Measurements from ENCODE around the gene CLIP1.
"Not testable (repeated sequence)": the region's sequence is repeated elsewhere in the genome, so short reads cannot be mapped to it uniquely, and the experiment has no call there.

CLIP1 gene

GRCh38 chr12:122366685-122367475 is 55.6 kb downstream of the CLIP1 start:
- no peaks in the 10 kb centered on the region for H3K9me3 Mint-ChIP-seq
- peaks cover 20 to 31% of the 10 kb centered on the region in 2 donors for H3K36me3 Mint-ChIP-seq
- ATAC-seq (replicated peaks) (no peak), DNase-seq (no peak)
- H3K4me1 Mint-ChIP-seq = peaks cover 6 to 14% of the 10 kb centered on the region in 2 donors
- H3K4me3 Mint-ChIP-seq = no peak overlapping the region
- H3K27me3 Mint-ChIP-seq = no peaks in the 10 kb centered on the region
- no peak overlapping the region for H3K27ac Mint-ChIP-seq

GRCh38 chr12:122365226-122365625 is 57.2 kb downstream of the CLIP1 start:
- H3K27me3 Mint-ChIP-seq, H3K27ac Mint-ChIP-seq: not testable (repeated sequence)
- peaks cover 21 to 34% of the 10 kb centered on the region in 2 donors for H3K36me3 Mint-ChIP-seq

GRCh38 chr12:122363782-122364181 is 58.7 kb downstream of the CLIP1 start:
- ATAC-seq (replicated peaks) = no peak
- Mint-ChIP-seq H3K27ac (no peak overlapping the region), H3K36me3 (peaks cover 17 to 23% of the 10 kb centered on the region in 2 donors), H3K27me3 (no peaks in the 10 kb centered on the region), H3K9me3 (no peaks in the 10 kb centered on the region), H3K4me1 (peaks cover 0 to 1% of the 10 kb centered on the region in 2 donors), H3K4me3 (no peak overlapping the region)
- no peak for DNase-seq

More at GRCh38 chr12:122365226-122365625, 57.2 kb downstream of the CLIP1 start:
- not testable (repeated sequence) for H3K9me3 Mint-ChIP-seq; ATAC-seq (replicated peaks); H3K4me1 Mint-ChIP-seq; H3K4me3 Mint-ChIP-seq; DNase-seq

- H3K4me3 Mint-ChIP-seq = no peak overlapping the region
Measured at GRCh38 chr12:122362755-122363154, 59.7 kb downstream of the CLIP1 start.

GRCh38 chr12:122358403-122358802 is 64.1 kb downstream of the CLIP1 start:
- DNase-seq; H3K27me3 Mint-ChIP-seq; H3K4me1 Mint-ChIP-seq; H3K4me3 Mint-ChIP-seq; H3K27ac Mint-ChIP-seq; ATAC-seq (replicated peaks); H3K9me3 Mint-ChIP-seq: not testable (repeated sequence)
- H3K36me3 Mint-ChIP-seq = peaks cover 23 to 35% of the 10 kb centered on the region in 2 donors

More at GRCh38 chr12:122362755-122363154, 59.7 kb downstream of the CLIP1 start:
- Mint-ChIP-seq H3K27me3 (no peaks in the 10 kb centered on the region), H3K4me1 (peaks cover 0 to 1% of the 10 kb centered on the region in 2 donors), H3K27ac (no peak overlapping the region), H3K9me3 (no peaks in the 10 kb centered on the region), H3K36me3 (peaks cover 17 to 23% of the 10 kb centered on the region in 2 donors)
- no peak for ATAC-seq (replicated peaks)
- no peak for DNase-seq

GRCh38 chr12:122357536-122357935 is 64.9 kb downstream of the CLIP1 start:
- not testable (repeated sequence) for DNase-seq; H3K4me3 Mint-ChIP-seq; H3K9me3 Mint-ChIP-seq; H3K27ac Mint-ChIP-seq; H3K27me3 Mint-ChIP-seq; H3K4me1 Mint-ChIP-seq; ATAC-seq (replicated peaks)
- H3K36me3 Mint-ChIP-seq = peaks cover 27 to 41% of the 10 kb centered on the region in 2 donors

- H3K27me3 Mint-ChIP-seq; H3K27ac Mint-ChIP-seq; H3K9me3 Mint-ChIP-seq; ATAC-seq (replicated peaks); DNase-seq; H3K4me1 Mint-ChIP-seq; H3K4me3 Mint-ChIP-seq: not testable (repeated sequence)
- H3K36me3 Mint-ChIP-seq = peaks cover 32 to 44% of the 10 kb centered on the region in 2 donors
Measured at GRCh38 chr12:122356991-122357390, 65.5 kb downstream of the CLIP1 start.

GRCh38 chr12:122356192-122356635 is 66.3 kb downstream of the CLIP1 start:
- peaks cover 32 to 42% of the 10 kb centered on the region in 2 donors for H3K36me3 Mint-ChIP-seq
- H3K4me1 Mint-ChIP-seq = peaks cover 0 to 7% of the 10 kb centered on the region in 2 donors

GRCh38 chr12:122355706-122356105 is 66.8 kb downstream of the CLIP1 start:
- DNase-seq (no peak), ATAC-seq (replicated peaks) (no peak)
- Mint-ChIP-seq H3K4me3 (no peak overlapping the region), H3K9me3 (no peaks in the 10 kb centered on the region), H3K36me3 (peaks cover 31 to 41% of the 10 kb centered on the region in 2 donors), H3K27me3 (no peaks in the 10 kb centered on the region), H3K4me1 (peaks cover 0 to 7% of the 10 kb centered on the region in 2 donors), H3K27ac (no peak overlapping the region)

More at GRCh38 chr12:122356192-122356635, 66.3 kb downstream of the CLIP1 start:
- Mint-ChIP-seq H3K4me3 (no peak overlapping the region), H3K27me3 (no peaks in the 10 kb centered on the region), H3K27ac (no peak overlapping the region), H3K9me3 (no peaks in the 10 kb centered on the region)
- peak; percentile 21 for DNase-seq
- peak; percentile 81 to 93 for ATAC-seq (replicated peaks)

GRCh38 chr12:122354958-122355641 is 67.4 kb downstream of the CLIP1 start:
- H3K36me3 Mint-ChIP-seq = peaks cover 35 to 43% of the 10 kb centered on the region in 2 donors
- no peaks in the 10 kb centered on the region for H3K27me3 Mint-ChIP-seq
- H3K4me3 Mint-ChIP-seq = no peak overlapping the region
- H3K9me3 Mint-ChIP-seq = no peaks in the 10 kb centered on the region
- DNase-seq (no peak), ATAC-seq (replicated peaks) (no peak)
- no peak overlapping the region for H3K27ac Mint-ChIP-seq
- H3K4me1 Mint-ChIP-seq = peaks cover 0 to 7% of the 10 kb centered on the region in 2 donors

GRCh38 chr12:122352394-122352793 is 70.1 kb downstream of the CLIP1 start:
- Mint-ChIP-seq H3K27ac (no peak overlapping the region), H3K27me3 (no peaks in the 10 kb centered on the region), H3K4me1 (peaks cover 0 to 7% of the 10 kb centered on the region in 2 donors), H3K36me3 (peaks cover 39 to 49% of the 10 kb centered on the region in 2 donors), H3K4me3 (no peak overlapping the region), H3K9me3 (no peaks in the 10 kb centered on the region)
- no peak for DNase-seq
- no peak for ATAC-seq (replicated peaks)

- H3K27me3 Mint-ChIP-seq = no peaks in the 10 kb centered on the region
- H3K4me1 Mint-ChIP-seq = no peaks in the 10 kb centered on the region
- H3K4me3 Mint-ChIP-seq = no peak overlapping the region
- peaks cover 34 to 38% of the 10 kb centered on the region in 2 donors for H3K36me3 Mint-ChIP-seq
- H3K27ac Mint-ChIP-seq = peak overlapping the region; percentile 37
- ATAC-seq (replicated peaks) = no peak
- no peaks in the 10 kb centered on the region for H3K9me3 Mint-ChIP-seq
- no peak for DNase-seq
Measured at GRCh38 chr12:122350141-122350848, 72.2 kb downstream of the CLIP1 start.

- no peak for DNase-seq
- H3K9me3 Mint-ChIP-seq = no peaks in the 10 kb centered on the region
Measured at GRCh38 chr12:122349078-122349477, 73.4 kb downstream of the CLIP1 start.

GRCh38 chr12:122348505-122348904 is 74.0 kb downstream of the CLIP1 start:
- no peaks in the 10 kb centered on the region for H3K27me3 Mint-ChIP-seq

More at GRCh38 chr12:122349078-122349477, 73.4 kb downstream of the CLIP1 start:
- no peak overlapping the region for H3K4me3 Mint-ChIP-seq
- no peaks in the 10 kb centered on the region for H3K27me3 Mint-ChIP-seq
- H3K4me1 Mint-ChIP-seq = no peaks in the 10 kb centered on the region
- H3K27ac Mint-ChIP-seq = no peak overlapping the region
- ATAC-seq (replicated peaks) = no peak
- peaks cover 29 to 30% of the 10 kb centered on the region in 2 donors for H3K36me3 Mint-ChIP-seq

More at GRCh38 chr12:122348505-122348904, 74.0 kb downstream of the CLIP1 start:
- Mint-ChIP-seq H3K4me1 (no peaks in the 10 kb centered on the region), H3K4me3 (no peak overlapping the region), H3K9me3 (no peaks in the 10 kb centered on the region), H3K36me3 (peaks cover 29 to 31% of the 10 kb centered on the region in 2 donors), H3K27ac (no peak overlapping the region)
- DNase-seq (no peak), ATAC-seq (replicated peaks) (no peak)

Data from stimulated activated naive B cell treated with anti-CD40 and anti-IgM and Interleukin-4, amounts not matched to agents 10 μg/mL and 1 μg/mL and 100 μg/mL, for 72 hours (primary cell).